Stimulated activated CD8-positive, alpha-beta memory T cell treated with anti-CD3 and anti-CD28 coated beads, Interleukin-4, amount 100 ng/mL, for 1 hour (primary cell): Measurements from ENCODE around the gene PMEPA1.
"Not testable (repeated sequence)": the region's sequence is repeated elsewhere in the genome, so short reads cannot be mapped to it uniquely, and the experiment has no call there.

Source experiments
- DNase-seq, 2 donors: peaks; one replicate each; pipeline ENCODE4 v3.0.0-alpha.2; 2020; ENCODE audit warnings: low read depth in 2 of 2, low spot score in 1 of 2

PMEPA1 gene

GRCh38 chr20:57651881-57652605 is 57.8 kb downstream of the PMEPA1 start:
- no peak for DNase-seq

DNA sequence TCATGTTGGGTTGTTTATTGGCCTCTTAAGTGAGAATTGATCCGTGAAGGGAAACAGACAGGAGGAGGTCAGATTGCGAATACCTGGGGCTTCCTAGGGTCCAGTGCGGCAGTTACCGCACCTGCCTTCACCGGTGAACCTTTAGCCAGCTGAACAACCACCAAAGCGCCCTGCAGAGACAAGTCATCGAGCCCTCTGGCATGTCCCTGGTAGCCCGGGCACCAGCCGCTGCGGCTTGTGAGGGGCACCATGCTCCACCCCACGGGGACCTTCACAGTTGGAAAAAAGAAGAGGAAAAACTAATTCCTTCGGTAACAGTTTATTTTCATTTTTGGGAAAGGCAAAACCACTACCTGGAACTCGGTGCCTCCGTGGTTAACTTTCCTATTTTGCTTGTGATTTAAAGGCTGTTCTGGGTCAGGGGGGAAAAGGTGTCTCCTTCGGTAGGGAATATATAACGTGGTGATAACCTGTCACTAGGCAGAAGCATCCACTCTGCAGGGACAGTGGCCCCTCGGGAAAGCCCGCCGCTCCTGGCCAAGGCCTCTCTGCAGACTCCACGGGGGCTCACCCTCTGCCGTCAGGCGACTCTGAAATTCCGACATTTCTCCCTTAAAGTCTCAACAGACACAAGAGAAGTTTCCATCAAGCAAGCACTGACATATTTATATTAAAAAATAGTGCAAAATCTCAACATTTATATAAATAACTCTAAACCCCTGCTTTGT is 58.9 kb downstream of the PMEPA1 start:
- no peak for DNase-seq

DNA sequence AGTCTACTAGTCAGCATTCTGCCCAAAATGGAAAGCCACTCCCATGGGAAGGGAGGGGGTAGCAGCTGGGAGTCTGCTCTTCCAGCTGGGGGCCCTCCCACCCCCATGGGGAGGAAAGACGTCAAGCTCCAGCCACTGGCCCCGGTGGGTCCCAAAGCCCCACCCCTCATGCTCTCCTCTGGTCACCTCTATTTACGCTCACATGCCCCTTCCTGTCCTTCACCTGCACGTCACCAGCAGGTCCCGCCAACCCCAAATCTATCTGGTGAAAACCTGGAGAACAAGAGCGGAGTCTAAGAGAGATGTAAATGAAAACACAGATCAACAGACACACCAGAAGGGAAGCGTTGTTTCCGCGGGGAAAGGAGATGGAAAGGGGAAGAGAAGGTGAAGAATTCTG is 59.5 kb downstream of the PMEPA1 start:
- no peak for DNase-seq

GRCh38 chr20:57649617-57650015 is 60.2 kb downstream of the PMEPA1 start:
- DNase-seq: no peak

GRCh38 chr20:57648878-57649616 is 60.8 kb downstream of the PMEPA1 start:
- DNase-seq: no peak

DNA sequence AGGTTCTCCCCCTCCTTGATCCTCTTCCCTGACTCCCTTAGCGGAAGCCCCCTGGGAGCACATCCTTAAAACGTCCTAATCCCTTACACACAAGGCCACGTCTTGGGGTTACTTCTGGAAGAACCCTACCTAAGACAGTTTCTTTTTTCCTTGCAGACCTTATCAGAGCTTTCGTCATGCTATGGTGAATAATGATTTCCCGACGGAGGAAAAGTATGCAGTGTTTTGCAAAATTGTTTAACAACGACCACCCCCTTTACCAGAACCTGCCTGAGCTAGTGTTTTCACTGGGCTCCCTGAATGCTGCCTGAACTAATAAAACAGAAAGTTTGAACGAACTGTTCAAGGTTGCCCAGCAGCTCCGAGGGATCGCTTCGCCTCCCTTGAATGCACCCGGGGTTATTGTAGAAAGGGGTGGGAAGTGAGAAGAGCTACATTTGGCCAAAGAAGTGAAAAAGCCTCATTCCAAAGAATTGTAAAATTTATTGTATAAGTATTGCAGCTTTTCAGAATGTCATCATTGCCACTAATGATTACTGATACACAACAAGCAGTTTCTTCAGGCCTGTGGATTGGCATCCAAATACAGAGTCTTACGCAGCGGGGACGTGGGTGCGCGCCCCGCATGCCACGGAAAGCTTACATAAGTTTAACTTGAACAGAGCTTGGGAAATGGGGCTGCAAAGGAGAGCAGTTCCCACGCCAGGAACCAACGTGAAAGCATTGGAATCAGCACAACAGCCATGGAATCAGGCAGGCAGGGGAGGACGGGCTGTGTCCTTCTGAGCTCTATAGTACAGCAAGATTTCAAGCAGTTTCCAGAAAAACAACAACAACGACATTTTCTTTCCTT is 61.7 kb downstream of the PMEPA1 start:
- no peak for DNase-seq

- DNase-seq: no peak
Measured at GRCh38 chr20:57647006-57647932, 62.5 kb downstream of the PMEPA1 start.

- DNase-seq: no peak
Measured at GRCh38 chr20:57638895-57639236, 70.9 kb downstream of the PMEPA1 start.

DNA sequence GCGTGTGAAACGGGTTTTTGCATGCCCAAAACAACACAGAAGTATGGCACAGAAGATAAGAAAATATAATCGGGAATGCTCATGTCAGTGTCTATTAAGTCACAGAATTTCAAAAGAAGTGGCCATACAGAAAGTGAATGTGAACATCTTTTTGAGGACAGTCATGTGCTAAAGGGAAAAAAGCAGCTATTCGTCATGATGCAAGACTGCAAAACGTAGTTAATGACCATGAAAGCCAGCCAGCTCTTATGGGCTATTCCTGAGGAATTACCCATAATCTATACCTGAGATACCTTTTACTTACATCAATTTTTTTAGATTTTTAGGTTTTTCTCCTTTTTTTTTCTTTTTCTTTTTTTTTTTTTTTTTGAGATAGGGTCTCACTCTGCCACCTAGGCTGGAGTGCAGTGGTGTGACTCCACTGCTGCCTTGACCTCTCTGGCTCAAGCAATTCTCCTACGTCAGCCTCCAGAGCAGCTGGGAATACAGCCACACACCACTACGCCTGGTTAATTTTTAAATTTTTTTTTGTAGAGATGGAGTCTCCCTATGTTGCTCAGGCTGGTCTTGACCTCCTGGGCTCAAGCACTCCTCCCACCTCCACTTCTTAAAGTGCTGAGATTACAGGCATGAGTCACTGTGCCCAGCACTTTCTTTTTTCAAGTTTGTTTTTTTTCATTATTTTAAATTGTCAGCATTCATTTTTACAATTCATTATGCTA is 71.5 kb downstream of the PMEPA1 start:
- no peak for DNase-seq

GRCh38 chr20:57633945-57634491 is 75.8 kb downstream of the PMEPA1 start:
- DNase-seq: no peak

- DNase-seq: no peak
Measured at GRCh38 chr20:57632286-57632685, 77.5 kb downstream of the PMEPA1 start.

- DNase-seq: no peak
Measured at GRCh38 chr20:57630061-57630460, 79.8 kb downstream of the PMEPA1 start.

DNA sequence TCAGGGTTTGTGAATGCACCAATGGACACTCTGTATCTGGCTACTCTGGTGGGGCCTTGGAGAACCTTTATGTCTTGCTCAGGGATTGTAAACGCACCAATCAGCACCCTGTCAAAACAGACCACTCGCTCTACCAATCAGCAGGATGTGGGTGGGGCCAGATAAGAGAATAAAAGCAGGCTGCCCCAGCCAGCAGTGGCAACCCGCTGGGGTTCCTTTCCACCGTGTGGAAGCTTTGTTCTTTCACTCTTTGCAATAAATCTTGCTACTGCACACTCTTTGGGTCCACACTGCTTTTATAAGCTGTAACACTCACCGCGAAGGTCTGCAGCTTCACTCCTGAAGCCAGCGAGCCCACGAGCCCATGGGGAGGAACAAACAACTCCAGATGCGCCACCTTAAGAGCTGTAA is 80.3 kb downstream of the PMEPA1 start:
- DNase-seq: not testable (repeated sequence)

DNA sequence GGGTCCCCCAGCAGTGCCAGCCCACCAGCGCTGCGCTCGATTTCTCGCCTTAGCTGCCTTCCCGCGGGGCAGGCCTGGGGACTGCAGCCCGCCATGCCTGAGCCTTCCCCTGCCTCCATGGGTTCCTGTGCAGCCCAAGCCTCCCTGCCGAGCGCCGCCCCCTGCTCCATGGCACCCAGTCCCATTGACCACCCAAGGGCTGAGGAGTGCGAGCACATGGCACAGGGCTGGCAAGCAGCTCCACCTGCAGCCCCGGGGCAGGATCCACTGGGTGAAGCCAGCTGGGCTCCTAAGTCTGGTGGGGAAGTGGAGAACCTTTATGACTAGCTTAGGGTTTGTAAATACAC is 80.9 kb downstream of the PMEPA1 start:
- not testable (repeated sequence) for DNase-seq

GRCh38 chr20:57628047-57628961 is 81.5 kb downstream of the PMEPA1 start:
- no peak for DNase-seq

DNA sequence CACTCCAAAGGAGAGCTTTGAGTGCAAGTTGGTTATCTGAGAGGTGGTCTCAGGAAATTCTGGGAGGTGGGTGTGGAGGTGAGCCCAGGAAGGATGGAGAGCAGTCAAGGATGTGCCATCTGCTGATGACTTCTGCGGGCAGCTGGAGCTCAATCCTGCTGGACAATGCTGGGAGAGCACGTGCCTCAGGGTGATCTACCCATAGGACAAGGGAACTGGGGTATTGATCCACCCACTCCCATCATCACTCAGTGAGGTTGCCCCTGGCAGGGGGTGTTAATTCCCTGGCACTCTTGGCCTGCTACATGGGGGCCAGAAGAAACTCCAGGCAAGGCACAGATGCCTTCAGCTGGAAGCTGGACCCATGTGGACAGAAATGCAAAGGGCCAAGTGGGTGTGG is 82.5 kb downstream of the PMEPA1 start:
- no peak for DNase-seq

- no peak for DNase-seq
Measured at GRCh38 chr20:57625978-57626377, 83.8 kb downstream of the PMEPA1 start.
